SK-N-SH (cell line): ENCODE results near the gene IL17REL. TPM values are rescaled to one million over a fixed set of nuclear protein-coding genes. Genes with fewer than 3 reads are reported as not detected.
A peak's percentile ranks its signal among the peaks of the same experiment; 100 is the strongest.

Experiments
- CTCF ChIA-PET: fragments of 300-600, 350-600 bp; formaldehyde crosslinking; extraction: SDS; loops from one replicate; lab custom pipeline; 2021; lab: Yijun Ruan, JAX
- POLR2A ChIA-PET: fragments of 350-600 bp; sonication (Branson Sonifier 250); formaldehyde crosslinking; extraction: SDS; loops from one replicate; lab custom pipeline; 2020; ENCODE audit warnings: antibody characterized with exemption, inconsistent platforms; lab: Yijun Ruan, JAX
- DNase-seq: peaks from one replicate; pipeline ENCODE4 v3.0.0; 2012
- H2AFZ ChIP-seq: fragments of 200-600 bp; sonication (generic); 2 replicates; pipeline ENCODE4 v1.8.1; 2016; ENCODE audit warnings: antibody characterized with exemption, mild to moderate bottlenecking, low read depth
- H3F3A ChIP-seq: fragments of 200-600 bp; sonication (generic); replicated peaks from 2 replicates; pipeline ENCODE3; 2016; ENCODE audit warnings: antibody characterized with exemption, mild to moderate bottlenecking; ENCODE audit not compliant: insufficient read depth
- H3K27ac ChIP-seq, 2 experiments: fragments of 200-500 bp in 1 of 2; fragments of 200-600 bp in 1 of 2; sonication (Bioruptor generic) in 1 of 2; sonication (generic), shearing (Covaris generic) in 1 of 2; 2 replicates each; pipeline versions ENCODE4 v1.5.1 to v1.6.1; 2014 to 2016; ENCODE audit warnings: low read depth in 2 of 2, inconsistent platforms in 1 of 2, low read length in 1 of 2, mild to moderate bottlenecking in 1 of 2, mixed read lengths in 1 of 2
- H3K27me3 ChIP-seq: fragments of 200-600 bp; sonication (generic), shearing (Covaris generic); 2 replicates; pipeline ENCODE4 v1.6.1; 2016; ENCODE audit warnings: mixed run types; ENCODE audit not compliant: insufficient read depth
- H3K36me3 ChIP-seq, 2 experiments: fragments of 200-500 bp in 1 of 2; fragments of 200-600 bp in 1 of 2; sonication (Bioruptor generic) in 1 of 2; sonication (generic) in 1 of 2; replicated peaks in 1 of 2; 2 replicates each; pipeline versions ENCODE3 to v1.5.1; 2014 to 2016; ENCODE audit warnings: low read length in 1 of 2, mild to moderate bottlenecking in 1 of 2; ENCODE audit not compliant: insufficient read depth in 2 of 2, control insufficient read depth in 1 of 2
- H3K4me1 ChIP-seq, 2 experiments: fragments of 200-500 bp in 1 of 2; fragments of 200-600 bp in 1 of 2; sonication (Bioruptor generic) in 1 of 2; sonication (generic), shearing (Covaris generic) in 1 of 2; 2 replicates each; pipeline versions ENCODE4 v1.5.1 to v1.6.1; 2014 to 2016; ENCODE audit warnings: low read depth in 1 of 2, low read length in 1 of 2, mixed run types in 1 of 2; ENCODE audit not compliant: insufficient read depth in 2 of 2, control insufficient read depth in 1 of 2
- H3K4me2 ChIP-seq: fragments of 200-600 bp; sonication (generic), shearing (Covaris generic); 2 replicates; pipeline ENCODE4 v1.6.1; 2017; ENCODE audit warnings: mixed run types
- H3K4me3 ChIP-seq, 2 experiments: fragments of 200-500 bp in 1 of 2; fragments of 200-600 bp in 1 of 2; sonication (Bioruptor generic) in 1 of 2; sonication (generic), shearing (Covaris generic) in 1 of 2; 2 replicates each; pipeline versions ENCODE4 v1.5.1 to v1.8.1; 2014 to 2016; ENCODE audit warnings: low read depth in 2 of 2, inconsistent platforms in 1 of 2, low read length in 1 of 2, mild to moderate bottlenecking in 1 of 2, mixed read lengths in 1 of 2, moderate library complexity in 1 of 2
- H3K79me2 ChIP-seq: fragments of 200-600 bp; sonication (generic); 2 replicates; pipeline ENCODE4 v1.8.1; 2017; ENCODE audit warnings: mild to moderate bottlenecking; ENCODE audit not compliant: insufficient read depth
- H3K9ac ChIP-seq: fragments of 200-600 bp; sonication (generic); 2 replicates; pipeline ENCODE4 v1.6.1; 2017; ENCODE audit warnings: mixed run types
- H3K9me2 ChIP-seq: fragments of 200-600 bp; sonication (generic); 2 replicates; pipeline ENCODE4 v1.6.1; 2017; ENCODE audit warnings: mixed run types
- H3K9me3 ChIP-seq: fragments of 200-600 bp; sonication (generic); 2 replicates; pipeline ENCODE4 v1.6.1; 2017; ENCODE audit warnings: mixed run types, mild to moderate bottlenecking, moderate library complexity
- H4K20me1 ChIP-seq: fragments of 200-600 bp; sonication (generic); 2 replicates; pipeline ENCODE4 v1.6.1; 2017; ENCODE audit warnings: mild to moderate bottlenecking, mixed run types; ENCODE audit not compliant: insufficient read depth
- CHD2 ChIP-seq: fragments of 150-350 bp; IDR thresholded peaks from 2 replicates; pipeline ENCODE4 v1.6.1; 2018; ENCODE audit warnings: low read length; ENCODE audit not compliant: partially characterized antibody
- CTCF ChIP-seq: fragments of 200-600 bp; sonication (generic); IDR thresholded peaks from 2 replicates; pipeline ENCODE4 v1.6.1; 2017; ENCODE audit warnings: antibody characterized with exemption, mild to moderate bottlenecking, moderate library complexity
- ELF1 ChIP-seq: IDR thresholded peaks from 2 replicates; pipeline ENCODE4 v1.4.0; 2012
- FOXJ3 ChIP-seq: sonication (generic); formaldehyde crosslinking; IDR thresholded peaks from 2 replicates; pipeline ENCODE4 v1.5.1; 2020; ENCODE audit warnings: mild to moderate bottlenecking, missing genetic modification reagents
- NFIC ChIP-seq: IDR thresholded peaks from 2 replicates; pipeline ENCODE4 v1.4.0; 2012; ENCODE audit warnings: borderline replicate concordance
- SIN3A ChIP-seq: IDR thresholded peaks from 2 replicates; pipeline ENCODE4 v1.6.1; 2012; ENCODE audit warnings: low read depth, mild to moderate bottlenecking, low read length, moderate library complexity, borderline replicate concordance
- TAF1 ChIP-seq: IDR thresholded peaks from 2 replicates; pipeline ENCODE4 v1.6.1; 2012; ENCODE audit warnings: low read depth, mild to moderate bottlenecking, low read length, moderate library complexity, borderline replicate concordance
- TCF12 ChIP-seq: IDR thresholded peaks from 2 replicates; pipeline ENCODE4 v1.4.0; 2012
- TEAD4 ChIP-seq: IDR thresholded peaks from 2 replicates; pipeline ENCODE4 v1.4.0; 2012; ENCODE audit warnings: mild to moderate bottlenecking, borderline replicate concordance; ENCODE audit not compliant: insufficient read depth
- ZBTB33 ChIP-seq: IDR thresholded peaks from 2 replicates; pipeline ENCODE4 v1.4.0; 2012; ENCODE audit warnings: low read depth, borderline replicate concordance
- WGBS: methylation state at CpG from one replicate; pipeline ENCODE4 v1.1.6; 2017; ENCODE audit warnings: low lambda C conversion rate; 5-methylcytosine and 5-hydroxymethylcytosine counted together
- polyA plus RNA-seq, 3 experiments: library from polyadenylated mRNA; depleted of rRNA; stranded (reverse); fragments of >200 nt; gene quantifications; 2 replicates each; pipeline ENCODE4 v1.2.3, GENCODE V29; 2012
- TF ChIP-seq, protein P1 (sequence below): IDR thresholded peaks from 2 replicates; pipeline ENCODE4 v1.4.0; 2012; ENCODE audit warnings: low read depth
- TF ChIP-seq, protein P2 (sequence below): IDR thresholded peaks from 2 replicates; pipeline ENCODE4; 2012

IL17REL gene
- polyA plus RNA-seq, 1 of the 3 experiments (the other 2 are of a cell fraction), result not detected

GRCh38 chr22:49994361-49995040 lies 18.1 kb downstream of the IL17REL start:
- H3K9me2 ChIP-seq, result no peaks in the 10 kb centered on the region
- peak; percentile 15 for DNase-seq
- peaks cover 0 to 4% of the 10 kb centered on the region in 2 experiments; a peak in 1 of 4 replicates for H3K4me1 ChIP-seq
- no peak overlapping the region for H2AFZ ChIP-seq
- POLR2A ChIA-PET, result no interaction called here
- CTCF ChIA-PET, result interaction anchor here (0.8 to 4.1 kb wide), 9 partner anchors 10 to 66 kb away, joined by 3 to 45 read pairs (median 6); no protein-coding TSS in a partner anchor
- TF ChIP-seq CHD2, result no peak
- no peaks in the 10 kb centered on the region for H3K27me3 ChIP-seq
- peaks cover 7% of the 10 kb centered on the region; the same call in 1 of the 2 replicates for H3K9me3 ChIP-seq
- H3K27ac ChIP-seq, result no peak overlapping the region
- H3F3A ChIP-seq, result no peaks in the 10 kb centered on the region
- H3K79me2 ChIP-seq, result no peaks in the 10 kb centered on the region
- no peak overlapping the region for H3K4me3 ChIP-seq
- H4K20me1 ChIP-seq, result no peaks in the 10 kb centered on the region
- H3K9ac ChIP-seq, result no peak overlapping the region
- H3K4me2 ChIP-seq, result no peak overlapping the region
- 52% methylated on average over 10 of the region's 21 CpGs for WGBS
- H3K36me3 ChIP-seq, result no peaks in the 10 kb centered on the region

DNA sequence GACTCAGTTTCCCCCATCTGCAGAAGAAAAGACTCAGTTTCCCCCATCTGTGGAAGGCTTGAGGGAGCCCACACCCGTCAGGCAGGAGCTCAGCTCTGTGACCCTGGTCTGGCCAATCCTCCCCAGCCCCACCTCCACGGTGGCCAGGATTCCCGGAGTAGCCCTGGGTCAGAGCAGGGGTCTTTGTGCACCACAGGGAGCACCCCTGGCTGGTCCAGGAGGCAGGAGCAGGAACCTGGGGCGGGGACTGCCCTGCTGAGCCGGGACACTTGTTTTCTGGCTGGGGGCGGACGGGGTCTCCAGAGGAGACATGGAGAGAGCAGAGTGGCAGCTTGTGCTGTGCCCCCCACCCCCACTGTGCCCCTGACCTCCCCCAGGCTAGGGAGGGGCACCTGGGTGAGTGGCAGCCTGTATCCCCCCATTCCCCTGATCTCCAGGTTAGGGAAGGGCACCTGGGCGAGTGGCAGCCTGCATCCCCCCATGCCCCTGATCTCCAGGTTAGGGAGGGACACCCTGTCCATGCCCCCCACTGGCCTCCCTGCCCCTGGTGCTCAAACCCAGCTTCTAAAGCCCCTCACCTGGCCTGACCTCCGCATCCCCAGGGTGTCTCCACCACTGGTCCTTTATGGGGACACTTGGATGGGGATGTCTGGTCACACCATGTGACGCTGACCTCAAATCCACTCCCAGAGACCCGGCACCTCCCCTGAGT lies 18.8 kb downstream of the IL17REL start:
- CTCF ChIA-PET, result interaction anchor here (0.7 to 4.1 kb wide), 17 partner anchors 11 to 132 kb away, joined by 3 to 45 read pairs (median 4); no protein-coding TSS in a partner anchor
- H3K4me3 ChIP-seq, result no peak overlapping the region
- no peaks in the 10 kb centered on the region for H3K36me3 ChIP-seq
- no peaks in the 10 kb centered on the region for H4K20me1 ChIP-seq
- H3K9ac ChIP-seq, result no peak overlapping the region
- WGBS, result 17% methylated on average over 2 of the region's 11 CpGs
- H3K9me2 ChIP-seq, result no peaks in the 10 kb centered on the region
- POLR2A ChIA-PET, result no interaction called here
- DNase-seq, result peak; percentile 25
- H3K27ac ChIP-seq, result no peak overlapping the region
- no peak overlapping the region for H2AFZ ChIP-seq
- no peaks in the 10 kb centered on the region for H3K79me2 ChIP-seq
- TF ChIP-seq ELF1 (no peak), CTCF (no peak), NFIC (no peak), SIN3A (no peak), TCF12 (no peak), ZBTB33 (no peak), TAF1 (no peak), TEAD4 (no peak), FOXJ3 (CRISPR knock-in tag) (no peak)
- TF ChIP-seq, protein P1, sequence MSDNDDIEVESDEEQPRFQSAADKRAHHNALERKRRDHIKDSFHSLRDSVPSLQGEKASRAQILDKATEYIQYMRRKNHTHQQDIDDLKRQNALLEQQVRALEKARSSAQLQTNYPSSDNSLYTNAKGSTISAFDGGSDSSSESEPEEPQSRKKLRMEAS, result no peak
- TF ChIP-seq, protein P2, sequence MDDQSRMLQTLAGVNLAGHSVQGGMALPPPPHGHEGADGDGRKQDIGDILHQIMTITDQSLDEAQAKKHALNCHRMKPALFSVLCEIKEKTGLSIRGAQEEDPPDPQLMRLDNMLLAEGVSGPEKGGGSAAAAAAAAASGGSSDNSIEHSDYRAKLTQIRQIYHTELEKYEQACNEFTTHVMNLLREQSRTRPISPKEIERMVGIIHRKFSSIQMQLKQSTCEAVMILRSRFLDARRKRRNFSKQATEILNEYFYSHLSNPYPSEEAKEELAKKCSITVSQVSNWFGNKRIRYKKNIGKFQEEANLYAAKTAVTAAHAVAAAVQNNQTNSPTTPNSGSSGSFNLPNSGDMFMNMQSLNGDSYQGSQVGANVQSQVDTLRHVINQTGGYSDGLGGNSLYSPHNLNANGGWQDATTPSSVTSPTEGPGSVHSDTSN, result no peak
- H3F3A ChIP-seq, result no peaks in the 10 kb centered on the region
- H3K27me3 ChIP-seq, result no peaks in the 10 kb centered on the region
- peaks cover 7% of the 10 kb centered on the region; the same call in 1 of the 2 replicates for H3K9me3 ChIP-seq
- no peak overlapping the region for H3K4me2 ChIP-seq
- no peaks in the 10 kb centered on the region; a peak in 1 of 4 replicates for H3K4me1 ChIP-seq
